ENCODE measurements around the gene MOB3A. TPM values are rescaled to one million over a fixed set of nuclear protein-coding genes. Genes with fewer than 3 reads are reported as not detected.

Gene MOB3A
- total RNA-seq, 1 donor from 2014 or later = 45.5 TPM

DNA sequence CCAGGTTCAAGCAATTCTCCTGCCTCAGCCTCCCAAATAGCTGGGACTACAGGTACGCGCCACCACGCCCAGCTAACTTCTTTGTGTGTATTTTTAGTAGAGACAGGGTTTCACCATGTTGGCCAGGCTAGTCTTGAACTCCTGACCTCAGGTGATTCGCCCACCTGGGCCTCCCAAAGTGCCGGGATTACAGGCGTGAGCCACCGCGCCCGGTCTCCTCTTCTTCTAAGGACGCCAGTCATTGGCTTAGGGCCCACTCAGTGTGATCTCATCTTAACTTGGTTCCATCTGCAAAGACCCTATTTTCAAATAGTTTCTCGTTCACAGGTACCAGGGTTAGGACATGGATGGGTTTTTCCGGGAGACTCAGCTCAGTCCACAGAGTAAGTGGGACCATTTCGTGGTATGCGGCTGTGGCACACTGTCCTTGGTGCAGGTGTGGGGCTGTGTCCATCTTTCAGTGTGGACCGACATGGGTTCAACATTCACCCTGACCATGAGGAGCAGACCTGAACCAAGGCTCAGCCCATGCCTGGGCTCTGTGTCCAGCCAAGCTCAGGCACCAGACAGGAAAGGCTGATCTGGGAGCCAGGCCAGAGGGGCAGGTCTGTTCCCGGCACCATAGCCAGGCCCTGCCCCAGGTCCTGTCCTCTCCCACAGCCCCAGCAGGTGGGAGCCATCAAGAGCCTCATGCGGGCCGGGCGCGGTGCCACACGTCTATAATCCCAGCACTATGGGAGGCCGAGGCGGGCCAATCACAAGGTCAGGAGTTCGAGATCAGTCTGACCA, 42.3 kb downstream of the MOB3A start:
- Mint-ChIP-seq H3K9me3 (ENCODE audit: low read depth) (no peaks in the 10 kb centered on the region), H3K4me1 (ENCODE audit: low read depth) (peaks cover 28% of the 10 kb centered on the region), H3K27me3 (ENCODE audit: low read depth) (no peaks in the 10 kb centered on the region), H3K36me3 (ENCODE audit: low read depth) (no peaks in the 10 kb centered on the region), H3K4me3 (ENCODE audit: unreplicated experiment) (no peak overlapping the region), H3K27ac (ENCODE audit: unreplicated experiment) (no peak overlapping the region)
- TF ChIP-seq, protein P1, sequence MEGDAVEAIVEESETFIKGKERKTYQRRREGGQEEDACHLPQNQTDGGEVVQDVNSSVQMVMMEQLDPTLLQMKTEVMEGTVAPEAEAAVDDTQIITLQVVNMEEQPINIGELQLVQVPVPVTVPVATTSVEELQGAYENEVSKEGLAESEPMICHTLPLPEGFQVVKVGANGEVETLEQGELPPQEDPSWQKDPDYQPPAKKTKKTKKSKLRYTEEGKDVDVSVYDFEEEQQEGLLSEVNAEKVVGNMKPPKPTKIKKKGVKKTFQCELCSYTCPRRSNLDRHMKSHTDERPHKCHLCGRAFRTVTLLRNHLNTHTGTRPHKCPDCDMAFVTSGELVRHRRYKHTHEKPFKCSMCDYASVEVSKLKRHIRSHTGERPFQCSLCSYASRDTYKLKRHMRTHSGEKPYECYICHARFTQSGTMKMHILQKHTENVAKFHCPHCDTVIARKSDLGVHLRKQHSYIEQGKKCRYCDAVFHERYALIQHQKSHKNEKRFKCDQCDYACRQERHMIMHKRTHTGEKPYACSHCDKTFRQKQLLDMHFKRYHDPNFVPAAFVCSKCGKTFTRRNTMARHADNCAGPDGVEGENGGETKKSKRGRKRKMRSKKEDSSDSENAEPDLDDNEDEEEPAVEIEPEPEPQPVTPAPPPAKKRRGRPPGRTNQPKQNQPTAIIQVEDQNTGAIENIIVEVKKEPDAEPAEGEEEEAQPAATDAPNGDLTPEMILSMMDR (IDR thresholded peaks at IDR 0.05) = no peak
- DNase-seq (ENCODE audit: low spot score) = no peak

DNA sequence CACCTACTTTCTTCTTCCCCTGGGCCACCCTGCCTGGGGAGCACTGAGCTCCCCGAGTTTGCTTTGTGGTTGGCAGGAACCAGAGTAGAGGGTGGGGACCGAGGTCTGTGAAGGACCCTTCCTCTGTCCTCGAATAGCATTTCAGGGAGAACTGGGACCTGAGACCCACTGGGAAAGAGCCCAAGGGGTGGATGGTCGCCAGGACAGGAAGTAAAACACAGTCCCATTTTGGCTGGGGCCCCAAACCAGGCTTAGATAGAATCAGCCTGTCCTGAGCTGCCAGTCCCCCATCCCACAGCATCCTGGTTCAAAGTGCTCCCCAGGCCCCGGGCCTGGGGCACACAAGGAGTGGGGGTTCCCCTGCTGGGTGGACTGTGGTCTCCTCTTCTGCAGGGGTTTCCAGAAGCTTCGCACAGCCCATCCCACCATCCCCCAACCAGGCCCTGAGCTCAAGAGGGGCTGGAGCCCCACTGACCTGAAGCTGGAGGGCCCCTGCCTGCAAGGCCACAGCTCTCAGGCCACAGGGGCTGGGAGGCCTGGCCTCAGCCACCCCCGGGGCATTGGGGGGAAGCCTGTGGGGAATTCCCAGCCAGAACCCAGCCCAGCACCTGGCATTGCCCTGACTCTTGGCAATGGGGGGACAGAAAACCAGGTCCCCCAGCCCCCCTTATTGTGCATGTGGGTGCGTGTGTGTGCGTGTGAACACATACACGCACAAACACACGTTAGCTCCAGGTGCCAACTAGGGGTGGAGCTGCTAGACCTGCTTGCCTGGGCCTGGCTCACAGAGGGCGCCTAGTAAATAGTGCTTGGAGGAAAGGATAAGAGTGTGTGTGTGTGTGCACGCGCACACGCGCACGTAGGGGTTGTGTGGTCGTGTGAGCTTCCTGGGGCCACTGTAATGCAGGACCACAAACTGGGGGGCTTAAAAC, 44.1 kb downstream of the MOB3A start:
- TF ChIP-seq, protein P1 (IDR thresholded peaks at IDR 0.05) = no peak
- DNase-seq (ENCODE audit: low spot score) = no peak
- peak overlapping the region; percentile 85 for H3K27ac Mint-ChIP-seq (ENCODE audit: unreplicated experiment)
- H3K36me3 Mint-ChIP-seq (ENCODE audit: low read depth) = no peaks in the 10 kb centered on the region
- H3K9me3 Mint-ChIP-seq (ENCODE audit: low read depth) = no peaks in the 10 kb centered on the region
- H3K27me3 Mint-ChIP-seq (ENCODE audit: low read depth) = no peaks in the 10 kb centered on the region
- peak overlapping the region; percentile 44 for H3K4me3 Mint-ChIP-seq (ENCODE audit: unreplicated experiment)
- peaks cover 44% of the 10 kb centered on the region for H3K4me1 Mint-ChIP-seq (ENCODE audit: low read depth)

DNA sequence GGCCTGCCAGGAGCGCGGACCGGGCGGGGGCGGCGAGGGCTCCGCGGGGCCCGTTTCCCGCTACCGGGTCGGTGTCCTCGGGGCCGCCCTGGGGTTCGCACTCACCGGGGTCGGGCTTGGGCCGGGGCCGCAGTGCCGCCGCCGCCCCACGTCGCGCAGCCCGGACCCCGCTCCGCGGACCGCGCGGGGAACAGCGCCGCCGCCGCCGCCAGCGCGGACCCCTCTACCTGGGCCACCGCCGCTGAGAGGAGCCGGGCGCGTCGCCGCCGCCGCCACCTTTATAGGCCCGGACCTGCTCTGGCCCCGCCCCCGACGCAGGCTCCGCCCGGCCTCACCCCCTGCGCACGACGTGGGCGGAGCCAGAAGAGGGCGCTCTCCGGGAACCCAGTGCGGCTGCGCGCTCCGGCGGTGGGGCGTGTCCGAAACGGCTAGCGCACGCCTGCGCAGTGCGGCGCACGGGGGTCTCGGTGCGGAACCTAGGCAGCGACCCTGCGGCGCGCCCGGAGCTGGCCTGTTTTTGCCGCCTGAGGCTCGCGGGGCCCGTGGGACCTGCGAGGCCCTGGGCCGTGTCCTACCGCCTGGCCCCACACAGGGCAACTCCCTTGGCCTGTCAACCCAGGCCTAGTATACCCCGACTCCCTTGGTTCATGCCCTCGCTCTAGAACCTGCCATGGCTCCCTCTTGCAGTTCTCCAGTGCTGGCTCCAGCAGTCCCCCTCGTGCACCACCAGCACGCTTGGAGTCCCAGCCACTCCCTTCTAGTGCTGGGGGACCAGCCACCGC, 44.9 kb downstream of the MOB3A start, which contains the start of gene MKNK2:
Gene MKNK2, minus strand, starts transcription at position 254 of the 782 bp plus-strand sequence. CDS start 393 bp downstream, outside the sequence.
- H3K36me3 Mint-ChIP-seq (ENCODE audit: low read depth) = no peaks in the 10 kb centered on the region
- peak within 1 kb of the TSS; percentile 79 for H3K4me3 Mint-ChIP-seq (ENCODE audit: unreplicated experiment)
- H3K4me1 Mint-ChIP-seq (ENCODE audit: low read depth) = peaks cover 44% of the 10 kb centered on the region
- DNase-seq (ENCODE audit: low spot score) = peak; percentile 97
- H3K27ac Mint-ChIP-seq (ENCODE audit: unreplicated experiment) = peak within 1 kb of the TSS; percentile 85
- no peaks in the 10 kb centered on the region for H3K9me3 Mint-ChIP-seq (ENCODE audit: low read depth)
- TF ChIP-seq, protein P1 (IDR thresholded peaks at IDR 0.05) = peak; percentile 79
- no peaks in the 10 kb centered on the region for H3K27me3 Mint-ChIP-seq (ENCODE audit: low read depth)

DNA sequence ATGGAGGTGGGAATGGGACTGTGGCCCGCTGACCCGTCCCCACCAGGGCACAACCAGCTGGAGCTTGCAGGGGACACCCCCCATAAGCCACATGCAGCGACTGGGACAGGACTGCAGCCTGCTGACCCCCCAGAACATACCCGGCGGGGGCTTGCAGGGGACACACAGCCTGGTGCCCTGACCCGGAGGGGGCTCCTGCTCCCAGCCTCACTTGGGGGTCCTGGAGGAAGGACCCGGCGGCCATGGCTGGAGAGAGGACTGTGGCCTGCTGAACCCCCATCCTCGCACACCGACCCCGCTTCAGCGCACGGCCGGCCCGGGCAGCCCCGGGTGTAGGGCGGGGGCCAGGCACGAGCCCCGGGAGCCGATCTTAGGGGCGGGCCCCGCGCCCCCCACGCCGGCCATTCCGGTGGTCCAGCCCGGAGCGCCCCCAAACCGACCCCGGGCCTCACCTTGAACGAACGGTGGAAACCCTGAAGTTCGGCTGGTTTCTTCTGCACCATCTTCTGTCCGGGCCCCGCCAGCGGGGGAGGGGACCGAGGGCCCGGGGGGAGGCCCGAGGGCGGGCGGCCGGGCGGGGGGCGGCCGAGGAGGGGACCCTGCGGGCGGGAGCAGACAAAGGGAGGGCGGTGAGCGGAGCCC, 45.7 kb downstream of the MOB3A start:
- Mint-ChIP-seq H3K4me3 (ENCODE audit: unreplicated experiment) (peak overlapping the region; percentile 79), H3K27me3 (ENCODE audit: low read depth) (no peaks in the 10 kb centered on the region), H3K9me3 (ENCODE audit: low read depth) (no peaks in the 10 kb centered on the region), H3K4me1 (ENCODE audit: low read depth) (peaks cover 40% of the 10 kb centered on the region), H3K27ac (ENCODE audit: unreplicated experiment) (no peak overlapping the region), H3K36me3 (ENCODE audit: low read depth) (no peaks in the 10 kb centered on the region)
- TF ChIP-seq, protein P1 (IDR thresholded peaks at IDR 0.05) = no peak
- DNase-seq (ENCODE audit: low spot score) = peak; percentile 92
